GM12873 (cell line): ENCODE data around the gene ALK.

Experiments
- CTCF ChIP-seq: IDR thresholded peaks from 2 replicates; pipeline ENCODE4 v1.5.1; 2012; ENCODE audit warnings: low read depth, mild to moderate bottlenecking, moderate library complexity, low read length, control low read depth; ENCODE audit not compliant: insufficient read depth; ENCODE audit errors: missing control alignments

ALK gene

GRCh38 chr2:29628108-29628745 is 293.2 kb downstream of the ALK start:
- no peak for TF ChIP-seq CTCF

GRCh38 chr2:29627279-29627711 is 294.1 kb downstream of the ALK start:
- TF ChIP-seq CTCF = no peak

GRCh38 chr2:29620890-29621289 is 300.5 kb downstream of the ALK start:
- no peak for TF ChIP-seq CTCF

GRCh38 chr2:29619689-29620088 is 301.7 kb downstream of the ALK start:
- no peak for TF ChIP-seq CTCF

GRCh38 chr2:29618024-29618423 is 303.4 kb downstream of the ALK start:
- no peak for TF ChIP-seq CTCF

- no peak for TF ChIP-seq CTCF
Observed at GRCh38 chr2:29617351-29617750, 304.0 kb downstream of the ALK start.

- TF ChIP-seq CTCF = no peak
Observed at GRCh38 chr2:29616569-29616968, 304.8 kb downstream of the ALK start.

GRCh38 chr2:29615841-29616240 is 305.5 kb downstream of the ALK start:
- no peak for TF ChIP-seq CTCF
